Lower lobe of right lung (tissue), 2 donors: ENCODE results near the gene ZKSCAN4. TPM values are rescaled to one million over a fixed set of nuclear protein-coding genes. Genes with fewer than 3 reads are reported as not detected.

Experiments used
- ATAC-seq, 2 donors: fragments of 200-7000 bp; cut with Tn5 transposase; one replicate each; pipeline ENCODE4 v1.9.1; 2020 to 2022; ENCODE audit warnings: mild to moderate bottlenecking in 2 of 2, moderate library complexity in 2 of 2
- DNase-seq: peaks from one replicate; pipeline ENCODE4 v3.0.0-alpha.2; 2020
- H3K27ac ChIP-seq: fragments of 200-600 bp; one replicate; pipeline ENCODE4 v1.8.0; 2022
- H3K27me3 ChIP-seq: fragments of 200-600 bp; one replicate; pipeline ENCODE4 v1.8.0; 2022; ENCODE audit warnings: low read depth
- H3K36me3 ChIP-seq: fragments of 200-600 bp; one replicate; pipeline ENCODE4 v1.8.0; 2022; ENCODE audit warnings: mild to moderate bottlenecking
- H3K4me1 ChIP-seq: fragments of 200-600 bp; one replicate; pipeline ENCODE4 v1.8.0; 2022
- H3K4me3 ChIP-seq: fragments of 200-600 bp; one replicate; pipeline ENCODE4 v1.8.0; 2022; ENCODE audit warnings: mild to moderate bottlenecking
- H3K9me3 ChIP-seq: fragments of 200-600 bp; one replicate; pipeline ENCODE4 v1.8.0; 2022
- intact Hi-C: fragments of 100-400 bp; cut with DNase I; formaldehyde crosslinking; loops from one replicate; pipeline ENCODE4 v1.11.0; 2022
- total RNA-seq: library from RNA; stranded (reverse); fragmentation: NEBNext Ultra II Directional; extraction: Animal tissue kit (Norgen Biotek cat#: 25700); gene quantifications from one replicate; pipeline ENCODE4 v1.2.1, GENCODE V29; 2021
- TF ChIP-seq, protein P1 (sequence below): fragments of 200-600 bp; IDR thresholded peaks from one replicate; pipeline ENCODE4 v1.8.0; 2022; ENCODE audit warnings: antibody characterized with exemption, mild to moderate bottlenecking
- donor health status: DM: no; HTN: yes; CAD: no; lungs with severe emphysema.

Gene ZKSCAN4
- total RNA-seq, 1 donor from 2014 or later: 6.2 TPM

DNA sequence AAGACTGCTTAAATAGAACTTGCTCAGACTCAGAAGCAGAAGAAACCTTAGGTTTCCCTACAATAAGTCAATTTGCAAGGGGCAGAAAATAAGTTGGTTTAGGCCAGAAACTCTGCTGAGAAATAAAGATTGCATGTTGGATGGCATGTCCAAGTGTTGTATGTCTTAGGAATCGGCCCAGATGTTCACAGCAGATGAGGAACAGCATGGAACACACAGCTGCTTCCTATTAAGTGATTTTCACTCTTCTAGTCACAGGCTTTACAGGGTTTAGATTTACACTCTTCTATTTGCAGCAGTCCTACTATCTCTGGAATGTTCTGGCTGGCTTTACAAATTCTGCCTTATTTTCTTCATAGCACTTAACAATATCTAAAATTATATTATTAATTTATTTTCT lies 3.2 kb downstream of the ZKSCAN4 start:
- Histone ChIP-seq H3K9me3 (no peaks in the 10 kb centered on the region), H3K27me3 (no peaks in the 10 kb centered on the region), H3K36me3 (peaks cover 52% of the 10 kb centered on the region), H3K4me1 (peaks cover 24% of the 10 kb centered on the region), H3K4me3 (no peak overlapping the region), H3K27ac (no peak overlapping the region)
- intact Hi-C loops: no loop called here
- DNase-seq: no peak
- TF ChIP-seq, protein P1, sequence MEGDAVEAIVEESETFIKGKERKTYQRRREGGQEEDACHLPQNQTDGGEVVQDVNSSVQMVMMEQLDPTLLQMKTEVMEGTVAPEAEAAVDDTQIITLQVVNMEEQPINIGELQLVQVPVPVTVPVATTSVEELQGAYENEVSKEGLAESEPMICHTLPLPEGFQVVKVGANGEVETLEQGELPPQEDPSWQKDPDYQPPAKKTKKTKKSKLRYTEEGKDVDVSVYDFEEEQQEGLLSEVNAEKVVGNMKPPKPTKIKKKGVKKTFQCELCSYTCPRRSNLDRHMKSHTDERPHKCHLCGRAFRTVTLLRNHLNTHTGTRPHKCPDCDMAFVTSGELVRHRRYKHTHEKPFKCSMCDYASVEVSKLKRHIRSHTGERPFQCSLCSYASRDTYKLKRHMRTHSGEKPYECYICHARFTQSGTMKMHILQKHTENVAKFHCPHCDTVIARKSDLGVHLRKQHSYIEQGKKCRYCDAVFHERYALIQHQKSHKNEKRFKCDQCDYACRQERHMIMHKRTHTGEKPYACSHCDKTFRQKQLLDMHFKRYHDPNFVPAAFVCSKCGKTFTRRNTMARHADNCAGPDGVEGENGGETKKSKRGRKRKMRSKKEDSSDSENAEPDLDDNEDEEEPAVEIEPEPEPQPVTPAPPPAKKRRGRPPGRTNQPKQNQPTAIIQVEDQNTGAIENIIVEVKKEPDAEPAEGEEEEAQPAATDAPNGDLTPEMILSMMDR: no peak
- ATAC-seq: no peak

DNA sequence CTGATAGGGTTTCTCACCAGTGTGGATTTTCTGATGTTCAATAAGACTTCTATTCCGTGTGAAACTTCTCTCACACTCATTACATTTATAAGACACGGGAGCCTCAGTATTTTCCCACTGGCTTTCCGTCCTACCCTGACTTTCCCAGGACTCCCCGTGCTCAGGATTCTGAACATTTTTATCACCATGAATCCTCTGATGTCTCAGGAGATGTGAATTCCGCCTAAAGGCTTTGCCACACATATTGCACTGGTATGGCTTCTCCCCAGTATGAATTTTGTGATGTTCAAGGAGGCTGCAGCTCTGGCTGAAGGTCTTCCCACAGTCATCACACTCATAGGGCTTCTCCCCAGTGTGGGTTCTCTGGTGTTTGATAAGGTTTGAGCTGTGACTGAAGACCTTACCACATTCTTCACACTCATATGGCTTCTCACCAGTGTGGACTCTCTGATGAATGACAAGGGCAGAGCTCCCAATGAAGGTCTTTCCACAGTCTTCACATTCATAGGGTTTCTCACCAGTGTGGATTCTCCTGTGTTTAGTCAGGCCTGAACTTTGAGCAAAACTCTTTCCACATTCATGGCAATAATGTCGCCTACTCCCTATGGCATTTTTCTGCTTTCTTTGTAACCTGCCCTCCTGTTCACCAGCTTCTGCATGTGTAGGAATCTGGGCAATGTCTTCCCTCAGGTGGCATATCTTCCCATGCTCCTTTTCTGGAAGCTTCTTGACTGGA lies 6.7 kb downstream of the ZKSCAN4 start:
- Histone ChIP-seq H3K9me3 (no peaks in the 10 kb centered on the region), H3K4me1 (peaks cover 3% of the 10 kb centered on the region), H3K27ac (no peak overlapping the region), H3K36me3 (peaks cover 61% of the 10 kb centered on the region), H3K4me3 (no peak overlapping the region), H3K27me3 (no peaks in the 10 kb centered on the region)
- TF ChIP-seq, protein P1: no peak
- DNase-seq: no peak
- no peak for ATAC-seq
- intact Hi-C loops: no loop called here

DNA sequence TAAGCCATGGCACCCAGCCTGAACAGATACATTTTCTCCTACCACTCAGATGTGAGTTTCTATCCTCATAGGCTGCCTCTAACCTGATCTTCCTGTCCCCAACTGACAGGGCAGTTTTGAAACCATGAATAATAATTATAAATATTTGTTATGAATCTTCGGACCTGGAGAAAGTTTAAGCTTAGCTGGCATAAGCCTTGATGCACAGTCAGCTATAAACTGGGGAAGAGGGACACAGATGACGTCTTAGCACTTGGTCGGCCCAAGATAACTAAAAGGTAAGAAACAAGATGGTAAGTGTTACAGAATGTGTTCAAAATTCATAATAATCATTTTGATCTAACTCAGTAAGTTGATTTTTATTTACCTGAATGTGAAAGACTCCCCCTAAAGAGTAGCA lies 8.1 kb downstream of the ZKSCAN4 start:
- DNase-seq (no peak), ATAC-seq (no peak)
- no peaks in the 10 kb centered on the region for H3K9me3 ChIP-seq
- peaks cover 58% of the 10 kb centered on the region for H3K36me3 ChIP-seq
- intact Hi-C loops: no loop called here
- H3K27me3 ChIP-seq: no peaks in the 10 kb centered on the region
- H3K4me1 ChIP-seq: no peaks in the 10 kb centered on the region
- no peak overlapping the region for H3K4me3 ChIP-seq
- H3K27ac ChIP-seq: no peak overlapping the region
- TF ChIP-seq, protein P1: no peak

DNA sequence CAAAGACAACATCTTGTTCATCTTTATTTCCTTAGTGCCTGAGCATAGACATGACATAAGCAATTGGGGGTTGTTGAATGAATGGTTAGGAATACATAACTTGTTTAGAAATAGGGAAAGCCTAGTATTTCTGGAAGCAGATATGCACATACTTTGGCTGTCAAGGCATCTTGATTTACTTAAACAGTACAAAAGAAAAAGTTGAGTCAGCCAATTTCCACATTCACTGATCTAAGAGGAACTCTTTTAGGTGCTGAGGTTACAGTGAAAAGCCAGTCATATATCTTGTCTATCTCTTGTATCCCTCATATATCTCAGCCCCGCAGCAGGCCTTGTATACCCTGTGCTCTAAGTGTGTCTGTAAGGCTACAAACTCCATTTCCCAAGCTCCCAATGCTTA lies 11.6 kb downstream of the ZKSCAN4 start:
- no peak overlapping the region for H3K4me3 ChIP-seq
- intact Hi-C loops: no loop called here

DNA sequence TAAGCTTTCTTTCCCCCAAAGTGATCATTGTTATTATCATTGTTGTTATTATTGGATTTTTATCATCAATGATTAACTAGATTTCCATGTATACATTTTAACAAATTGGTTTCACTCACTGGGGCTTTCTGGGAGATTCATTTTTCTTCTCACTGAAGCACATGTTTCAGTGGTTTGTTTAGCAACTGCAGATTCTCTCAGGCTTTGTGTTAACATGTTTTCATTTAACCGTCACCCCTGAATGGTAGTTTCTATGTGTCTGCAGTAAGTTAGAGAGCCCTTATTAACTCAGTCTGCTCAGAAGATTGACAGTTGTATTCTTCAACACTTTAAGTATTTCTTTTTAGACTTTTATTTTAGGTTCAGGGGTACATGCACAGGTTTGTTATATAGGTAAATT lies 12.4 kb downstream of the ZKSCAN4 start:
- TF ChIP-seq, protein P1: no peak
- intact Hi-C loops: no loop called here
- H3K9me3 ChIP-seq: no peaks in the 10 kb centered on the region
- no peak overlapping the region for H3K27ac ChIP-seq
- no peak for DNase-seq
- ATAC-seq: no peak
- no peak overlapping the region for H3K4me3 ChIP-seq
- H3K36me3 ChIP-seq: peaks cover 16% of the 10 kb centered on the region
- H3K27me3 ChIP-seq: no peaks in the 10 kb centered on the region
- H3K4me1 ChIP-seq: no peaks in the 10 kb centered on the region

More for the DNA sequence above, 11.6 kb downstream of the ZKSCAN4 start:
- H3K4me1 ChIP-seq: no peaks in the 10 kb centered on the region
- H3K9me3 ChIP-seq: no peaks in the 10 kb centered on the region
- H3K27ac ChIP-seq: no peak overlapping the region
- H3K36me3 ChIP-seq: peaks cover 24% of the 10 kb centered on the region
- TF ChIP-seq, protein P1: no peak
- ATAC-seq: no peak
- no peaks in the 10 kb centered on the region for H3K27me3 ChIP-seq
- no peak for DNase-seq
